Putamen (tissue), 1 donor: ENCODE measurements around the gene GPD1L.

Source experiments
- DNase-seq: peaks from one replicate; pipeline ENCODE4 v3.0.0-alpha.2; 2016; ENCODE audit warnings: low spot score

Gene GPD1L

GRCh38 chr3:32136703-32137102, 30.3 kb downstream of the GPD1L start:
- no peak for DNase-seq

GRCh38 chr3:32137870-32138269, 31.4 kb downstream of the GPD1L start:
- DNase-seq = no peak

GRCh38 chr3:32138545-32139104, 32.2 kb downstream of the GPD1L start:
- DNase-seq = no peak

GRCh38 chr3:32140943-32141342, 34.5 kb downstream of the GPD1L start:
- DNase-seq = no peak

- DNase-seq = peak; percentile 68
These were observed 37.7 kb downstream of the GPD1L start for GRCh38 chr3:32143849-32144757.

GRCh38 chr3:32146746-32147211, 40.4 kb downstream of the GPD1L start:
- DNase-seq = peak; percentile 75

GRCh38 chr3:32147509-32147908, 41.1 kb downstream of the GPD1L start:
- DNase-seq = no peak

- DNase-seq = no peak
These were observed 41.5 kb downstream of the GPD1L start for GRCh38 chr3:32147933-32148332.

GRCh38 chr3:32148351-32148750, 41.9 kb downstream of the GPD1L start:
- peak; percentile 18 for DNase-seq

- peak; percentile 42 for DNase-seq
These were observed 47.2 kb downstream of the GPD1L start for GRCh38 chr3:32153414-32154204.

- DNase-seq = no peak
These were observed 47.8 kb downstream of the GPD1L start for GRCh38 chr3:32154205-32154579.

- no peak for DNase-seq
These were observed 48.7 kb downstream of the GPD1L start for GRCh38 chr3:32155117-32155516.

GRCh38 chr3:32157600-32158264, 51.3 kb downstream of the GPD1L start:
- DNase-seq = no peak

GRCh38 chr3:32160706-32161214, 54.3 kb downstream of the GPD1L start:
- DNase-seq = no peak

- no peak for DNase-seq
These were observed 59.0 kb downstream of the GPD1L start for GRCh38 chr3:32165442-32165841.

GRCh38 chr3:32166654-32167053, 60.2 kb downstream of the GPD1L start:
- DNase-seq = no peak

- no peak for DNase-seq
These were observed 66.0 kb downstream of the GPD1L start for GRCh38 chr3:32172420-32172819.

- no peak for DNase-seq
These were observed 69.3 kb downstream of the GPD1L start for GRCh38 chr3:32175607-32176197.

- DNase-seq = no peak
These were observed 70.7 kb downstream of the GPD1L start for GRCh38 chr3:32176989-32177701.

- no peak for DNase-seq
These were observed 71.3 kb downstream of the GPD1L start for GRCh38 chr3:32177702-32178198.
